Spleen (tissue), 7 donors: ENCODE results near the gene IL17C.

Source experiments
- CTCF ChIP-seq, 11 experiments: fragments of 200-600 bp in 7 of 11; fragments of 450-650 bp in 4 of 11; sonication (generic) in 4 of 11; IDR thresholded peaks in 8 of 11; conservative IDR thresholded peaks in 3 of 11; 1 replicate in 7 of 11; 2 replicates in 4 of 11; pipeline versions ENCODE4 v1.4.0 to v1.8.0; 2016 to 2021; ENCODE audit warnings: antibody characterized with exemption in 11 of 11, inconsistent platforms in 4 of 11, mild to moderate bottlenecking in 1 of 11
- POLR2A ChIP-seq, 3 donors: fragments of 450-650 bp; IDR thresholded peaks; one replicate each; pipeline ENCODE4 v1.5.1; 2017; ENCODE audit warnings: antibody characterized with exemption in 3 of 3, mild to moderate bottlenecking in 1 of 3
- POLR2AphosphoS5 ChIP-seq, 3 donors: sonication (generic); formaldehyde crosslinking; IDR thresholded peaks; one replicate each; pipeline ENCODE4 v1.5.1; 2017; ENCODE audit warnings: antibody characterized with exemption in 3 of 3
- donor health status: DM: no; HTN: no; CAD: no; lungs with moderate emphysema.
- donor health status: DM: no; HTN: no; CAD: no.
- donor health status: DM: no; HTN: no; CAD: no.

DNA sequence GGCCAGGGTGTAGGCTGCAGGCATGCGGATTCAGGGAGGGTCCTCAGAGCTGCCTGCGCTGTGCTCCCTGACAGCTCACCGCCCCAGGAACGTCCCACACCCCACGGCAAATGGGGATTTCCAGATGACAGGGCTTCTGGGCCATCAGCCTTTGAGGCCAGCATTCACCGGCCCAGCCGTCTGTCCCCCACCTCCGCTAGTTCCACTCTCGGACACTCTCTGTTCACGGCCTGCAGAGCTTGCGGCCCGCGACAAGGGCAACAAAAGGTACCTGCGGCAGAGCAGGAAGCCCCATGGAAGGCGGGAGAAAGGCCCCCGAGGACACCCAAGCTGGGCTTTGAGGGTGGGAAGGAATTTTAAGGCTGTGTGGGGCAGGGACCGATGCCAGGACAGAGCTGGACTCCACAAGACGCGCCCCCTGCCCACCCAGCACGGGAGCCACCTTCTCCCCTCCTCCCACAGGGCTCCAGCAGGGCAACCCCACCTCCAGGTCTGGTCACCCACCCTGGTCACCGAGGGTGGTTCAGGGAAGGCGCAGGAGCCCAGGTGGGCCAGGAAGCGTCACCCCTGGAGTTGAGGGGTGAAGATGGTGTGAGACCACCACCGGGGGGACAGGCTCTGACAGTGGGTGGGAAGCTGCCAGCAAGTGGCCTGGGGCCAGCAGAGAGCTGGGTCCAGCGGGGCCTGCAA, 18.1 kb downstream of the IL17C start:
- TF ChIP-seq POLR2A (IDR thresholded peaks at IDR 0.05) (no peak), CTCF (IDR thresholded peaks at IDR 0.05 in 8 of 11, conservative IDR thresholded peaks at IDR 0.05 in 3 of 11) (no peak), POLR2AphosphoS5 (IDR thresholded peaks at IDR 0.05) (no peak)
